ENCODE results near the gene DRD4. TPM values are rescaled to one million over a fixed set of nuclear protein-coding genes. Genes with fewer than 3 reads are reported as not detected.

Gene DRD4
- total and polyA plus RNA-seq, 2 of the 8 experiments (the other 6 are each of a cell fraction or from before 2014, with no cell fraction given), result 3.4 to 4.9 TPM

DNA sequence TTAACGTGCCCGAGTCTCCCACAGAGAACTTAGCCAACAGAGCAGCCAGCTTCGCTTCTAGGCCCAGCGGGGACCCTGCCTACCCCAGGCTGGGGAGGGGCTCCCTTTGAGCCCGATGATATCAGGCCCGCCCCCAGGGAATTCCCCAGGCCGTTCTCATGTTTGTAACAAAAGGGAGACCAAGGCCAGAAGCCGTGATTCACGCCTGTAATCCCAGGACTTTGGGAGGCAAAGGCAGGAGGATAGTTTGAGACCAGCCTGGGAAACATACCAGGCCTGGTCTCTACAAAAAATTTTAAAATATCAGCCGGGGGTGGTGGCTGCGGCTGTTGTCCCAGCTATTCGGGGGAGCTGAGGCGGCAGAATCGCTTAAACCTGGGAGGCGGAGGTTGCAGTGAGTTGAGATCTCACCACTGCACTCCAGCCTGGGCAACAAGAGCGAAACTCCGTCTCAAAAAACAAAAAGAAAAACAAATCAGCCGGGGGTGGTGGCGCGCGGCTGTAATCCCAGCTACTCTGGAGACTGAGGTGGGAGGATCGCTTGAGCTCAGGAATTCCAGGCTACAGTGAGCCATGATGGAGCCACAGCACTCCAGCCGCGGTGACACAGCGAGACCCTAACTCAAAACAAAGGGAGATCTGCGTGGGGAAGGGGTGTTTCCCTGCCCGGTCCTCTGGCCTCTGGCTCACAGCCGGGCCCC is 1.7 kb downstream of the DRD4 start (continued):
- TF ChIP-seq KDM4A (IDR thresholded peaks at IDR 0.05; ENCODE audit: low read depth, low read length, severe bottlenecking) (peak; percentile 9), TBP (IDR thresholded peaks at IDR 0.05; ENCODE audit: low read depth, low read length) (0 out of 2 replicates have a peak, but pooled peaks have one; percentile 12), POLR2AphosphoS5 (IDR thresholded peaks at IDR 0.05; ENCODE audit: low read depth, low read length) (peak; percentile 59)

Measured in H1 (cell line).